ENCODE measurements around the gene SLC39A11.
"Not testable (repeated sequence)": the region's sequence is repeated elsewhere in the genome, so short reads cannot be mapped to it uniquely, and the experiment has no call there.

Gene SLC39A11

GRCh38 chr17:73092523-73093135, at the start of gene SLC39A11:
Gene SLC39A11, minus strand, starts transcription at chr17:73092688. Its CDS starts 3,924 bp downstream, at chr17:73088764.
- peak; percentile 91 for DNase-seq (ENCODE audit: low read depth)

DNA sequence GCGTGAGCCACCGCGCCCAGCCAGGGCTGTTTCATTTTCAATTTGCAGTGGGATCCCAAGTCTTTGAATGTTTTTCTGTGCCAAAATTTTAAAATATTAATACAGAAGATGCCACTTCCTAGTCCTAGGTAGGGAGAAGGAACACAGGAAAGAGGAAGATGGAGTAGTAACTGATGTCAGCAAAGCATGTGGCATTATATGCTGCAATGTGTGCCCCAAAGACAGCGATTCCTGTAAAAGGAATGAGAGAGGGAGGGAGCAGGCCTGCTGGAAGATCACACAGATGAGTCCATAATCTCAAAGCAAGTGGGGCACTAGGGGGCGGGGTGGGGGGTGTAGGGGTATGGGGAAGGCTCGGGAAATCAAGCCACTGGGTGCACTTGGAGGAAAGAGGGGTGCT, 48.9 kb upstream of the SLC39A11 start:
- no peak for DNase-seq (ENCODE audit: low read depth)

DNA sequence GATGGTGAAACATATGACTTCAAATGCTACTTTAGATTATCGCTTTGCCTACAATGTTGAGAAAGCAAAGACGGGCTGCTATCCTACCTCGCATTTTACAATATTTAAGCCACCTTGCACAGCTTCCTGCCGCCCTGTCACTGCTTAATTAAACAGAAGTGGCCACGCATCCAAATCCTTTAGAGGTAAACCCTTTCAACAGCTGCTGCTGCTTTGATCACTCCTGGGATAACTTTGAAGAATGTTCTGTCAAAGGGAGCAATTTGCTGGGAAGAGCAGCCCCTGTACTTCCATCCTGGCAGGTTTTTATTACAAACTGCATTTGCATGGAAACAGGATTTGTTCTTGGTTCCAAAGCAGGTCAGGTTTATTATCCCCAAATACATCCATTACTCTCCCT, 48.1 kb upstream of the SLC39A11 start:
- no peak for DNase-seq (ENCODE audit: low read depth)

GRCh38 chr17:73139296-73139695, 46.8 kb upstream of the SLC39A11 start:
- no peak for DNase-seq (ENCODE audit: low read depth)

- no peak for DNase-seq (ENCODE audit: low read depth)
Observed at GRCh38 chr17:73138541-73139138, 46.2 kb upstream of the SLC39A11 start.

- DNase-seq (ENCODE audit: low read depth): no peak
Observed at GRCh38 chr17:73137376-73137775, 44.9 kb upstream of the SLC39A11 start.

DNA sequence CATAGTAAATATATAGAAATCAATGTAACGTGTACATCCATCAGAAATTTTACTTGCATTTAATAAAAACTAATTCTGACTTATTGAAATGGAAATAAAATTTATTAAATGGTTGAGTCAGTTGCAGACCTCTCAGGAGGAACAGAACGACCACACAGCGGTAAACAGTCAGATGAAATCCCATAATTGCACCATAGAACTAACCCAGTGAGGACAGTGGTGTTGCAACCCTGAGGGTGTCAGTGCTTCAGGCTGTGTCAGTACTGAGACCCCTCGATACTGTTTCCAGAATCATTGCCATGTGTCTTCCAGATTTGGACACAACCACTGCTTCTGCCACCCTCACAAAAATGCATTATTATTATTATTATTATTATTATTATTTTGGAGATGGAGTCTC, 43.3 kb upstream of the SLC39A11 start:
- DNase-seq (ENCODE audit: low read depth): no peak

GRCh38 chr17:73133911-73134649, 41.6 kb upstream of the SLC39A11 start:
- DNase-seq (ENCODE audit: low read depth): no peak

DNA sequence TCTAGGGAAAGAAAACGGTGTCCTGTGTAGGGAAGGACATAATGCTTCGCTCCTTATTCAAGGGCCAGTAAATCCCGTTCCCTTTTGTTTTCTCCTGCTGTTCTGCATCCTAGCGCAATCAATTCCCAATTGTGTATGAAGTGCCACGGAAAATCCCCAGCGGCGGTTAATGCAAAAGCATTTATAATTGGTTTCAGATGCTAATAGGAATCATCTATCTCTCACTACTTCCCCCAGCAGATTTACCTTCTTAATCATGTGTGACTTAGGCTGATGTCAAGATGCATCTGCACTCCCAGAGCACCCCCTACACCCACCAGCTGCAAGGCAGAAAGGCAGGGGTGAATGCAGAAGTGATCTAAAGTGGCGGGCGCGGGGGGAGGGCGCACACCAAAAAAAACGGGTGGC, 39.6 kb upstream of the SLC39A11 start:
- DNase-seq (ENCODE audit: low read depth): no peak

- DNase-seq (ENCODE audit: low read depth): not testable (repeated sequence)
Observed at GRCh38 chr17:73131439-73131838, 39.0 kb upstream of the SLC39A11 start.

GRCh38 chr17:73130977-73131376, 38.5 kb upstream of the SLC39A11 start:
- no peak for DNase-seq (ENCODE audit: low read depth)

- no peak for DNase-seq (ENCODE audit: low read depth)
Observed at GRCh38 chr17:73128496-73128895, 36.0 kb upstream of the SLC39A11 start.

DNA sequence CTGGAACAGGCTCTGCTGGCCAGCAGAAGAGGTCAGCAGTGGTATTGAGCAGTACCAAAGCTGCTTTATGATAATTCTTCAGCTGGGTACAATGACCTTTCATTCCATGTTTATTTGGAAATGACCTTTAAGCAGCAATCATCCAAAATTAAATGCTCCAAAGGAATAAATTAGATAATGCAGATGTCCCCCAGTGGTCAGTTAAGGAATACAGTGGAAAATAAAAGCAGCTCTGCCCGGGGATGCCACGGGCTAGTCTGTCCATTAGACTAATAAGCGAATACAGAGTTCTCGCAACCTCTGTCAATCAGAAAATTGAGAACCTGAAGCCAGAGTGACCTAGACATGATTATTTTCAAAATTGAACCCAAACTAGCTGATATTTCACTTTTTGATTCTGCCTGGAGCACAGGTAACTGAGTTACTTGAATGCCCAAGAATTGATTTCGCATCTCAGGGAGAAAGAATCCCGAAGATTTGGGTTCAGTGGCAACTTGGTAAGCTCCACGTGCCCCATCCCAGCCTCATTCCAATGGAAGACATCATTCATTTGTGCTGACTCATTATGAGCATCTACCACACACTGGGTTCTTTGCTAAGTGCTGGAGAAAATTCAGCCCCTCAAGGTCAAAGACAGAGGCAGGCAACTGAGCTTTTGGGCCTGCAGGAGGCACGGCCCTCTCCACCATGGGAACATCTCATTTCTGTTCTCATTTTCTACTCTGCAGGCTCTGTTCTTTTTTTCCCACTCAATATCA, 34.4 kb upstream of the SLC39A11 start:
- no peak for DNase-seq (ENCODE audit: low read depth)

GRCh38 chr17:73123606-73124320, 31.3 kb upstream of the SLC39A11 start:
- DNase-seq (ENCODE audit: low read depth): no peak

DNA sequence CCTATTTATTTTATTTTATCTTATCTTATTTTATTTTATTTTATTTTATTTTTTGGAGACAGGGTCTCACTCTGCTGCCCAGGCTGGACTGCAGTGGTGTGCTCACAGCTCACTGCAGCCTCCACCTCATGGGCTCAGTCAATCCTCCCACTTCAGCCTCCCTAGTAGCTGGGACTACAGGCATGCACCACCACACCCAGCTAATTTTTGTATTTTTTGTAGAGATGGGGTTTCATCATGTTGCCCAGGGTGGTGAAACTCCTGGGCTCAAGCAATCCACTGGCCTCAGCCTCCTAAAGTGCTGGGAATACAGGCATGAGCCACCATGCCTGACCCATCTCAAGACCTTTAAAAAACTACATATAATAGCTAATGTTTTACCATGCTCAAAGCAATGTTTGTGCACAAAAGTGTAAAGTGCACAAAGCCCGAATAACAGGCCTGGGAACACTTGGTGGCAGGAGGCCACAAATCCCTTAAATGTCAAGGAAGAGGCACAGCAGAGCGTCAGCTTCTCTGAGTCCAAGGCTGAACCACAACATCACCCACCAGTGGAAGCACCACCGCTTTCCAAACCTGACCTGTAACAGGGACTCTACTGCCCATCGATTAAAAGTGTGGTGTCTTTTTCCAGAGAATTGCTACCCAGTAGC, 30.6 kb upstream of the SLC39A11 start:
- DNase-seq (ENCODE audit: low read depth): no peak

GRCh38 chr17:73121506-73121905, 29.0 kb upstream of the SLC39A11 start:
- no peak for DNase-seq (ENCODE audit: low read depth)

- no peak for DNase-seq (ENCODE audit: low read depth)
Observed at GRCh38 chr17:73119631-73120030, 27.1 kb upstream of the SLC39A11 start.

- no peak for DNase-seq (ENCODE audit: low read depth)
Observed at GRCh38 chr17:73118951-73119391, 26.5 kb upstream of the SLC39A11 start.

- DNase-seq (ENCODE audit: low read depth): no peak
Observed at GRCh38 chr17:73118139-73118538, 25.7 kb upstream of the SLC39A11 start.

- DNase-seq (ENCODE audit: low read depth): no peak
Observed at GRCh38 chr17:73112246-73112645, 19.8 kb upstream of the SLC39A11 start.

- DNase-seq (ENCODE audit: low read depth): no peak
Observed at GRCh38 chr17:73111386-73111785, 18.9 kb upstream of the SLC39A11 start.
